GM23338 (cell line): ENCODE results near the gene SGCD.

Source experiments
- EZH2 ChIP-seq: fragments of 200-600 bp; sonication (generic); IDR thresholded peaks from one replicate; pipeline ENCODE4 v1.8.0; 2017; ENCODE audit warnings: antibody characterized with exemption, mild to moderate bottlenecking, low read depth; ENCODE audit not compliant: unreplicated experiment
- EZH2phosphoT487 ChIP-seq: fragments of 200-600 bp; sonication (generic); IDR thresholded peaks from one replicate; pipeline ENCODE4 v1.8.1; 2018; ENCODE audit warnings: antibody characterized with exemption; ENCODE audit not compliant: unreplicated experiment
- POLR2AphosphoS5 ChIP-seq: IDR thresholded peaks from 2 replicates; pipeline ENCODE4 v1.6.1; 2016; ENCODE audit warnings: antibody characterized with exemption, low read depth

- TF ChIP-seq EZH2phosphoT487 (no peak), POLR2AphosphoS5 (no peak), EZH2 (no peak)
Measured at GRCh38 chr5:156704139-156704538, 377.2 kb downstream of the SGCD start.
